HG02943 (cell line): ENCODE measurements around the gene GMCL2.
"Not testable (repeated sequence)": the region's sequence is repeated elsewhere in the genome, so short reads cannot be mapped to it uniquely, and the experiment has no call there.

Experiments used
- ATAC-seq: cut with Tn5 transposase; IDR thresholded peaks from one replicate; pipeline ENCODE4 v1.9.1; 2021; ENCODE audit warnings: mild to moderate bottlenecking, low read depth, moderate library complexity; ENCODE audit not compliant: unreplicated experiment

The GMCL2 gene

DNA sequence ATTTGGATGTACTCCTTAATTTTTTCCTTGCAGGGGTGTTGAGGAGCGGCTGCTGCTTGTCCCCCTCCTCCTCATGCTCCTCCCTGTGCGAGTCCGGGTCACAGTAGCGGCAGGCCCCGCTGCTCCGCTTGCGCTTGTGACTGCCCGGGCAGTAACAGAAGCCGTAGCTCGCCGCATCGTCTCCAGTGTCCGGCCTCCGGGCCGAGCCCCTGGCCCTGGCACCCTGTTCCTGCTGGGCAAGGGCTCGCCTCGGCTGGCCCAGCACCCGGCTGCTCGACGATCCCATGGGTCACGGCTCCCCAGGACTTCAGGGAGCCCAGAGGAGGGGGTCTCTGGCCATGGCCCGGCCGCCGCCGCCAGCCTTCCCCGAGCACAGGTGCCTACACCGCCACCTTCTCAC, at the start of gene GMCL2:
TSS of gene GMCL2 (minus strand) at position 358 of the 400 bp plus-strand sequence. CDS start at position 286, 72 bp downstream.
- no peak for ATAC-seq

DNA sequence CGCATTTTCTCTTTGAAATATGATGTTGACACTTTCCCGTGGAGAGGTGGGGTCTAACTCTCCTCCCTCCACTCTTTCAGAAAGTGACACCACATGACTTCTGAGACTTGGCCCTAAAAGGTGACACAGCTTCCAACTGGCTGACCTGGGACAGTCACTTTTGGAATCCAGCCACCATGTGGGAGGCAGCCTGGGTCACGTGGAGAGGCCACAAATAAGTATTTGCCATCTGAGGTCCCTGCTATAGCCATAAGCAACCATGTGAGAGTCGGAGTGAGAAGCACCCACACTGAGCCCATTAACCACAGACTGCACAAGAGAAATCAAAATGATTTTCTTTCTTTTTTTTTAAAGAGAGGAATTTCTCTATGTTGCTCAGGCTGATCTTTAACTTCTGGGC, 49.5 kb upstream of the GMCL2 start:
- no peak for ATAC-seq

GRCh38 chr5:178236126-178236525, 49.0 kb upstream of the GMCL2 start:
- no peak for ATAC-seq

DNA sequence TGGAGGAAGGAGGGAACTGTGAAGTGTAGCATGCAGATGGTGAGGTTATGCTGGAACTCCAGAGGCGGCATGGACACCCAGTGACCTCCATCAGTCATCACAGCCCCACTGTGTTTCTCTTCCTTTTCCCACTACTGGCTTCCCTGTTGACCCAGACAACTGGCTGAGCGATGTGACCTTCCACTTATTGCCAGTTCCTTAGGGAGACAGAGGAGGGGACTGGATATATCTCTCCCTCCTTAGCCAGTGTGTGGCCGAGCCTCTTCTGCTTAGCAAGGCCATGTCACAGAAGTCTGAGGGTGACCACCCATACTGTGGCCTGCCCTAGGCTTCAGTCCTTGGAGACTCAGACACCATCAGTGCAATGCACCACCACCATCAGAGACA, 48.4 kb upstream of the GMCL2 start:
- ATAC-seq, result no peak

DNA sequence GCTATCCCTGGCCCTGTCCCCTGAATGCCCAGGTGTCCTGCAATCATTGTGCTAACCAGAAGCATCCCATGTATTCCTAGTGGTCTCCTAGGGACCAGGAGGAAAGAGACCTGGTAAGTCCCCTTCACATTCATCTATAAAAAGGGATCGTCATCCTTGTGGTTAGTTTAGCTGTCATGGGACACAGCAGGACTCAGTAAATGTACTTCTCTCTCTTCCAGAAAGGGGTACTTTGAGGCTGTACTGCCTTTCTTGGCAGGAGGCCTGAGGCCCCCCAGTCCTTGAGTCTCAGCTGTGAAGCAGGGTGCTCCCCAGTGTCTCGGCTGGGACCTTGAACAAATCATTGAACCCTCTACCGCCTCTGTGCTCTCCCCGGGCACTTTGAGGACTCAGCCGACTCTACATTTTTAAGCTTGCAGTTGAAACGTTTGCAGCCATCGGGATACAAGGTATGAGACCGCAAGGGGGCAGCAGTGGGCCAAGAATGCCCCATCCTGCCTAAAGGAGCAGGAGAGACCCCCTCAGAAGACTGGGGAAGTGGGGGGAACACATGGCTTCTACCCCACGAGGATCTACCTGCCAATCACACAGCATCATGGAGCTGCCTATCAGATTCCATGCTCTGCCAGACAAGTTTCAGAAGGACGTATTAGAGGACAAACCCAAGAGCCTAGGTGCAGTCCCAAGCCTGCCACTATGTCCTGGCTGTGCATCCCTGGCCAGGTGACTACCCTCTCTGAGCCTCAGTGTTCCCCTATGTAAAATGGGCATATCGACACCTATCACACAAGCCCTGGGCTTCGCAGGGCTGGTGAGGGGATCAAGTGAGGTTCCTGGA, 47.8 kb upstream of the GMCL2 start:
- ATAC-seq, result no peak

DNA sequence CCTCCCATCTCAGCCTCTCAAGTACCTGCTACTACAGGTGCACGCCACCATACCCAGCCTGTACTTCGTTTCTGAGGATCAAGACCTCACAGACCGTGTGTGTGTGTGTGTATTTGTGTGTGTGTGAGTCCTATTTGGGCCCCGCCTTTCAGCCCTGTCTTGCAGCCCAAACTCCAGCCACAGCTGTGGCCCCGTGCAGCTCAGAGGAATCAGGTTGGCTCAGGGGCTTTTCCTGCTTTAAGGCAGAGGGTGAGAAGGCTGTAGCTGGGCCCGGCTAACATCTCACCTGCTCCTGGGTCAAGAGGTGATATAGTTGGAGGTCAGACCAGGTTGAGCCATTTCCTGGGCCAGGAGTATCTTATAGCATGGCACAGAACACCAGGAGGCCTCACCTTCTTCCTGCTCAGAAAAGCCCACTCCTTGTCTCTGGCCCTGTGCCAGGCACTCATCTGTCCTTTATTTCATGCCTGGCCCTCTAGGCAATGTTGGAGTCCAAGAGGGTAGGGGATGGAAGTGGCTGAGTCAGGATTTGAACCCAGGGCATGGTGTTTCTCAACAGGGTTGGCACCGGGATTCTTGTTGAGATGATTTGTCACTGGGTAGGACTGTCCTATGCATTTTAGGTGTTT, 47.1 kb upstream of the GMCL2 start:
- ATAC-seq, result no peak

DNA sequence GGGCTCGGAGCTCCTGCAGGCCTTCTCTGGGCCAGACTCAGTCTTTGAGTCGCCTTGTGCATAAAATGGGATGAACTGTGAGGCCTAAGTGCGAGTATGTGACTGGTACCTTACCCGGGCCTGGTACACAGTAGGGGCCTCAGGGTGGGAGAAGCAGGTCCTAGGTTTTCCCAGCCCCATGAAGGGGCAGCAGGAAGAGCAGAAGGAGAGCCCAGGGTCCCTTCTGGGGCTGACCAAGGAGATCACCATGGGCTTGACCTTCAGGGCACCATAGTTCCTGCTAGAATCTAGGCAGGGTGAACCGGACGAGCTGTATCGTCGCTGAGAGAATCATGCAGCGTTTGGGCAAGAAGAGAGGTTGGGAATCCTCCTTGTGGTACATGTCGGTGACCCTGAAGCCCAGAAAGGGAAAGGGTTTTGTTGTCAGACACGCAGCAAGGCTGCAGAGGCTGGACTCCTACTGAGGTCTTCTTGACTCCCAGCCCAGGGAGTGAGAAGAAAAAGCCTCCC, 45.8 kb upstream of the GMCL2 start:
- ATAC-seq, result no peak

GRCh38 chr5:178232124-178232919, 45.2 kb upstream of the GMCL2 start, which contains the start of gene PHYKPL:
Gene PHYKPL (minus strand): TSS chr5:178232802. CDS start chr5:178232550, 252 bp downstream.
- peak; percentile 59 for ATAC-seq

DNA sequence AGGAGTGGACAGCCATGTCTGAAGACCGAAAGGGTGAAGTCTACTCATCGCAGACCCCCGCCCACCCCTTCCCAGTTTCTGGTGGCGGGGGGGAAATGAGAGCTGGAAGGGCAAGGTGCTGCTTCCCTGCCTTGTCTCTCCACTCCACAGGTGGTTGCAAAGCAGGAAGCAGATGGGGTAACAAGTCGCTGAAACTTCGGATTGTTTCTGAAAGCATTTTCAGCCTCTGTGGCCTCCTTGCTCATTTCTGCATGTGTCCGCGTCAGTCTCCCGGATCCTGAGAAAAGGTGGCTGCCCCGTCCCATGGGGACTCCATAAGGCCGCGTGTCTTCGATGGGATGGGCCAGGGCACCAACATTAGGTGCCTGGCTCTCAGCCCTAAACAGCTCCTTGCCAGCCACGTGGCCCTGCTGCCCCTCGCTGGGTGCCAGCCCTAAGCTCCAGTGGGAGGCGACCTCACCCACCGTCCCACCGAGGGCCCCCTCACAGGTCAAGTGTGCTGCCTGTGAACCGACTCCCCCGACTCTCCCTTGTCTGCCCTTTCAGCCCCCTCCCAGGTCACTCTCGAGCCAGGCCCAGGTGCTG, 44.5 kb upstream of the GMCL2 start:
- peak; percentile 4 for ATAC-seq

GRCh38 chr5:178230879-178231538, 43.8 kb upstream of the GMCL2 start:
- no peak for ATAC-seq

DNA sequence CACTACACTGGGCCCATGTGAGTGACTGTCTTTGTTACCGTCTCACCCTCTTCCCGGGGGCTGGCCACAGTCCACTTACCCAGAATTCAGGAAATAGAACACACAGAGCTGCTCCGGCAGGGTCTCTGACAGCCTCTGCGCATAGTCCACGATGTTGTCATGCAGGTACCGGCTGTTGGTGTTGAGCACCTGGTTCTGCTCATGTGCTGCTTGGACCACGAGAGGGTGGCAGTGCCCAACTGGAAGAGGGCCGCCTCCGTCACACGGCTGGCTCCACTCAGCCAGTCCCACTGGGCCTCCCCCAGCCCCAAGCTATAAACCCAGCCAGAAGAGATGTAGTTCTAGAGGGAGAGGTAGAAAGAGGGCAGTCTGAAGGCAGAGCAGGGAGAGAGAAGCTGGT, 42.7 kb upstream of the GMCL2 start:
- no peak for ATAC-seq

- ATAC-seq, result not testable (repeated sequence)
Measured at GRCh38 chr5:178229111-178229510, 41.9 kb upstream of the GMCL2 start.

GRCh38 chr5:178228609-178229008, 41.4 kb upstream of the GMCL2 start:
- ATAC-seq, result no peak

DNA sequence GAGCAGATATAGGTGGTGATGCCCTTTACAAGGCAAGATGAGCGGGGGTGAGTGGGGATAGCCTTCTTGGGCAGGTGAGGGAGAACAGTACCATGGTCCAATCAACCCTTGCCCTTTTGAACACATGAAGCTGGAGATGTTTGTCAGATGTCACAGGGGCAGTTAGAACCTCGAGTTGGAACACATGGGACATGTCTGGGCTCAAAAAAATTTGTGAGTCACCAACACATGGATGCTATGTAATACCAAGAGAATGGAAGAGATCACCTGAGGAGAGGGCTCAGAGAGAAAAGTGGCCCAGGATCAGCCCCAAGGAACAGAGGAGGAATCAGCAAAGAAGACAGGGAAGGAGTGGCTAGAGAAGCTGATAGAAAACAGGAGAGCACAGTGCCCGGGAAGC, 40.8 kb upstream of the GMCL2 start:
- no peak for ATAC-seq

DNA sequence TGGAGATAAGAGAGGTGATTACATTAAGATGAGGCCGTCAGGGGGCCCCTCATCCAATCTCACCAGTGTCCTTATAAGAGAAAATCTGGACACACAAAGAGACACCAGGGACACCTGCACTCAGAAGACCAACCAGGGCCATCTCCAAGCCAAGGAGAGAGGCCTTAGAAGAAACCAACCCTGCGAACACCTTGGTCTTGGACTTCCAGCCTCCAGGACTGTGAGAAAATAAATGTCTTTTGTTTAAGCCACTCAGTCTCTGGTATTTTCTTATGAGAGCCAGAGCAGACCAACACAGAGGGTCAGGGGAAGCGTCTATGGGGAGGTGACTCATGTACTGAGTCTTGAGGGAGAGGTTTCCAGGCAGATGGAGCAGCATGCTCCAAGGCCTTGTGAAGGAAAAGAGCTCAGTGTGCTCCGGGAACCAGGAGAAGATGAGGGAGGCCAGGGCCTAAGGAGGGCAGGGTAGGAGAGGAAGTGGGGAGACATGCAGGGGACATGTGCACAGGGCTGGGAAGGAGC, 40.0 kb upstream of the GMCL2 start:
- no peak for ATAC-seq

DNA sequence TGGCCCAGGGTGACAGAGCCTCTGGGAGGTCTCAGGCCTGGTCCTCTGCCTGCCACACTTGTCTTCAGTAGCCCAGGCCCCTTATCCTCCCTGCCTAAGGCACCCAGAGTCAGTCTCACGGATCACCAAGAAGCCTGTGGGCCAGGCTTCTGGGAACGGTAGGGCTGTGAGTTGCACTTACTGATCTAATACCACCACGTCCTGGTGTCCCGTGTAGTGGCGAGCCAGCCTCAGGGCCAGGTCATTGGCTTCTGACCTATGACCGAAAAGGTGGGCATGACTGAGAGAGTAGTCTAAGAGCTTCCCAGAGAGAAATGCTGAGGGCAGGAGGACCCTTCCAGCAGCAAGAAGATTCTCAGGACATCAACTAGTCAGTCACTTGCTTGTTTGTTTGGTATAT, 38.0 kb upstream of the GMCL2 start:
- ATAC-seq, result no peak

- ATAC-seq, result no peak
Measured at GRCh38 chr5:178224403-178224802, 37.2 kb upstream of the GMCL2 start.

- ATAC-seq, result no peak
Measured at GRCh38 chr5:178223828-178224335, 36.7 kb upstream of the GMCL2 start.

- ATAC-seq, result no peak
Measured at GRCh38 chr5:178223196-178223773, 36.1 kb upstream of the GMCL2 start.
